IPS-20b (cell line): Measurements from ENCODE around the gene VPS54.
"Not testable (repeated sequence)": the region's sequence is repeated elsewhere in the genome, so short reads cannot be mapped to it uniquely, and the experiment has no call there.

ENCODE experiments used
- H3K27ac ChIP-seq: one replicate; pipeline ENCODE4 v1.5.1; 2013; ENCODE audit warnings: low read length
- H3K27me3 ChIP-seq: 2 replicates; pipeline ENCODE4 v1.6.1; 2013; ENCODE audit warnings: mild to moderate bottlenecking, low read length, inconsistent platforms; ENCODE audit not compliant: insufficient read depth
- H3K36me3 ChIP-seq: 2 replicates; pipeline ENCODE4 v1.6.1; 2013; ENCODE audit warnings: low read depth, mild to moderate bottlenecking, inconsistent platforms, low read length, moderate library complexity; ENCODE audit not compliant: insufficient read depth
- H3K4me1 ChIP-seq: 2 replicates; pipeline ENCODE4 v1.6.1; 2013; ENCODE audit warnings: mild to moderate bottlenecking, control low read depth, inconsistent platforms, low read length, moderate library complexity; ENCODE audit not compliant: insufficient read depth
- H3K4me3 ChIP-seq: 2 replicates; pipeline ENCODE4 v1.5.1; 2013; ENCODE audit warnings: mild to moderate bottlenecking, low read length, inconsistent platforms
- H3K9ac ChIP-seq: 2 replicates; pipeline ENCODE4 v1.6.1; 2013; ENCODE audit warnings: low read depth, mild to moderate bottlenecking, inconsistent platforms, low read length, moderate library complexity
- H3K9me3 ChIP-seq: 2 replicates; pipeline ENCODE4 v1.6.1; 2013; ENCODE audit warnings: mild to moderate bottlenecking, low read depth, low read length, inconsistent platforms; ENCODE audit not compliant: insufficient read depth

The VPS54 gene

GRCh38 chr2:63950414-63950813, 68.8 kb downstream of the VPS54 start:
- Histone ChIP-seq H3K9me3 (0 out of 2 replicates have a peak, but pooled peaks cover 3% of the 10 kb centered on the region), H3K27me3 (no peaks in the 10 kb centered on the region), H3K4me1 (no peaks in the 10 kb centered on the region), H3K9ac (no peak overlapping the region), H3K36me3 (peaks cover 11% of the 10 kb centered on the region; the same call in 1 of the 2 replicates), H3K27ac (no peak overlapping the region), H3K4me3 (no peak overlapping the region)

GRCh38 chr2:63942788-63943187, 76.4 kb downstream of the VPS54 start:
- no peaks in the 10 kb centered on the region for H3K27me3 ChIP-seq
- no peak overlapping the region for H3K27ac ChIP-seq
- H3K36me3 ChIP-seq: peaks cover 15% of the 10 kb centered on the region
- 0 out of 2 replicates have a peak, but pooled peaks cover 3% of the 10 kb centered on the region for H3K9me3 ChIP-seq
- H3K4me3 ChIP-seq: no peak overlapping the region
- no peaks in the 10 kb centered on the region for H3K4me1 ChIP-seq
- H3K9ac ChIP-seq: no peak overlapping the region

GRCh38 chr2:63932104-63932503, 87.1 kb downstream of the VPS54 start:
- not testable (repeated sequence) for H3K4me3 ChIP-seq, H3K9me3 ChIP-seq, H3K4me1 ChIP-seq, H3K27me3 ChIP-seq, H3K27ac ChIP-seq, H3K9ac ChIP-seq
- H3K36me3 ChIP-seq: peaks cover 12% of the 10 kb centered on the region; the same call in 1 of the 2 replicates

- H3K27me3 ChIP-seq: no peaks in the 10 kb centered on the region
- peak overlapping the region; percentile 28 for H3K27ac ChIP-seq
- 0 out of 2 replicates have a peak overlapping the region, but pooled peaks have one; percentile 32 for H3K4me3 ChIP-seq
- peaks cover 10% of the 10 kb centered on the region for H3K4me1 ChIP-seq
- H3K9ac ChIP-seq: no peak overlapping the region
- H3K36me3 ChIP-seq: no peaks in the 10 kb centered on the region
- no peaks in the 10 kb centered on the region for H3K9me3 ChIP-seq
Observed at GRCh38 chr2:63926815-63927214, 92.4 kb downstream of the VPS54 start.

GRCh38 chr2:63914311-63914710, 104.9 kb downstream of the VPS54 start:
- Histone ChIP-seq H3K9me3 (no peaks in the 10 kb centered on the region), H3K27ac (no peak overlapping the region), H3K27me3 (no peaks in the 10 kb centered on the region), H3K9ac (no peak overlapping the region), H3K36me3 (peaks cover 35% of the 10 kb centered on the region), H3K4me1 (no peaks in the 10 kb centered on the region), H3K4me3 (no peak overlapping the region)

GRCh38 chr2:63903003-63903402, 116.2 kb downstream of the VPS54 start:
- no peaks in the 10 kb centered on the region for H3K27me3 ChIP-seq
- H3K4me3 ChIP-seq: no peak overlapping the region
- H3K36me3 ChIP-seq: peaks cover 10% of the 10 kb centered on the region; the same call in 1 of the 2 replicates
- H3K4me1 ChIP-seq: no peaks in the 10 kb centered on the region
- H3K9me3 ChIP-seq: peaks cover 13% of the 10 kb centered on the region; the same call in 1 of the 2 replicates
- no peak overlapping the region for H3K27ac ChIP-seq
- no peak overlapping the region for H3K9ac ChIP-seq

- Histone ChIP-seq H3K36me3 (peaks cover 17% of the 10 kb centered on the region), H3K9me3 (peaks cover 13% of the 10 kb centered on the region; the same call in 1 of the 2 replicates), H3K27me3 (no peaks in the 10 kb centered on the region), H3K9ac (no peak overlapping the region), H3K4me3 (no peak overlapping the region), H3K27ac (no peak overlapping the region), H3K4me1 (no peaks in the 10 kb centered on the region)
Observed at GRCh38 chr2:63902149-63902548, 117.1 kb downstream of the VPS54 start.

GRCh38 chr2:63899639-63900038, 119.6 kb downstream of the VPS54 start:
- H3K9me3 ChIP-seq: peaks cover 13% of the 10 kb centered on the region; the same call in 1 of the 2 replicates
- H3K4me1 ChIP-seq: no peaks in the 10 kb centered on the region
- peaks cover 21% of the 10 kb centered on the region for H3K36me3 ChIP-seq
- H3K9ac ChIP-seq: no peak overlapping the region
- H3K27ac ChIP-seq: no peak overlapping the region
- no peak overlapping the region for H3K4me3 ChIP-seq
- H3K27me3 ChIP-seq: no peaks in the 10 kb centered on the region

GRCh38 chr2:63898839-63899238, 120.4 kb downstream of the VPS54 start:
- no peak overlapping the region for H3K9ac ChIP-seq
- H3K4me1 ChIP-seq: no peaks in the 10 kb centered on the region
- peaks cover 13% of the 10 kb centered on the region; the same call in 1 of the 2 replicates for H3K9me3 ChIP-seq
- H3K27ac ChIP-seq: no peak overlapping the region
- H3K27me3 ChIP-seq: no peaks in the 10 kb centered on the region
- H3K4me3 ChIP-seq: no peak overlapping the region
- peaks cover 25% of the 10 kb centered on the region for H3K36me3 ChIP-seq

- Histone ChIP-seq H3K4me1 (no peaks in the 10 kb centered on the region), H3K9ac (no peak overlapping the region), H3K36me3 (peaks cover 72% of the 10 kb centered on the region), H3K4me3 (no peak overlapping the region), H3K27ac (no peak overlapping the region), H3K9me3 (no peaks in the 10 kb centered on the region), H3K27me3 (no peaks in the 10 kb centered on the region)
Observed at GRCh38 chr2:63894167-63894566, 125.1 kb downstream of the VPS54 start.

GRCh38 chr2:63893163-63893562, 126.1 kb downstream of the VPS54 start:
- no peaks in the 10 kb centered on the region for H3K9me3 ChIP-seq
- H3K27ac ChIP-seq: no peak overlapping the region
- no peak overlapping the region for H3K4me3 ChIP-seq
- H3K27me3 ChIP-seq: no peaks in the 10 kb centered on the region
- H3K9ac ChIP-seq: no peak overlapping the region
- no peaks in the 10 kb centered on the region for H3K4me1 ChIP-seq
- peaks cover 82% of the 10 kb centered on the region for H3K36me3 ChIP-seq

GRCh38 chr2:63891488-63892030, 127.7 kb downstream of the VPS54 start:
- H3K9ac ChIP-seq: no peak overlapping the region
- no peaks in the 10 kb centered on the region; the same call in 1 of the 2 replicates for H3K4me1 ChIP-seq
- no peaks in the 10 kb centered on the region for H3K9me3 ChIP-seq
- H3K27ac ChIP-seq: no peak overlapping the region
- H3K4me3 ChIP-seq: no peak overlapping the region
- peaks cover 85% of the 10 kb centered on the region for H3K36me3 ChIP-seq
- no peaks in the 10 kb centered on the region for H3K27me3 ChIP-seq
